ENCODE data around the gene VIPR1.
A peak's percentile ranks its signal among the peaks of the same experiment; 100 is the strongest.

VIPR1 gene, protein sequence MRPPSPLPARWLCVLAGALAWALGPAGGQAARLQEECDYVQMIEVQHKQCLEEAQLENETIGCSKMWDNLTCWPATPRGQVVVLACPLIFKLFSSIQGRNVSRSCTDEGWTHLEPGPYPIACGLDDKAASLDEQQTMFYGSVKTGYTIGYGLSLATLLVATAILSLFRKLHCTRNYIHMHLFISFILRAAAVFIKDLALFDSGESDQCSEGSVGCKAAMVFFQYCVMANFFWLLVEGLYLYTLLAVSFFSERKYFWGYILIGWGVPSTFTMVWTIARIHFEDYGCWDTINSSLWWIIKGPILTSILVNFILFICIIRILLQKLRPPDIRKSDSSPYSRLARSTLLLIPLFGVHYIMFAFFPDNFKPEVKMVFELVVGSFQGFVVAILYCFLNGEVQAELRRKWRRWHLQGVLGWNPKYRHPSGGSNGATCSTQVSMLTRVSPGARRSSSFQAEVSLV

DNA sequence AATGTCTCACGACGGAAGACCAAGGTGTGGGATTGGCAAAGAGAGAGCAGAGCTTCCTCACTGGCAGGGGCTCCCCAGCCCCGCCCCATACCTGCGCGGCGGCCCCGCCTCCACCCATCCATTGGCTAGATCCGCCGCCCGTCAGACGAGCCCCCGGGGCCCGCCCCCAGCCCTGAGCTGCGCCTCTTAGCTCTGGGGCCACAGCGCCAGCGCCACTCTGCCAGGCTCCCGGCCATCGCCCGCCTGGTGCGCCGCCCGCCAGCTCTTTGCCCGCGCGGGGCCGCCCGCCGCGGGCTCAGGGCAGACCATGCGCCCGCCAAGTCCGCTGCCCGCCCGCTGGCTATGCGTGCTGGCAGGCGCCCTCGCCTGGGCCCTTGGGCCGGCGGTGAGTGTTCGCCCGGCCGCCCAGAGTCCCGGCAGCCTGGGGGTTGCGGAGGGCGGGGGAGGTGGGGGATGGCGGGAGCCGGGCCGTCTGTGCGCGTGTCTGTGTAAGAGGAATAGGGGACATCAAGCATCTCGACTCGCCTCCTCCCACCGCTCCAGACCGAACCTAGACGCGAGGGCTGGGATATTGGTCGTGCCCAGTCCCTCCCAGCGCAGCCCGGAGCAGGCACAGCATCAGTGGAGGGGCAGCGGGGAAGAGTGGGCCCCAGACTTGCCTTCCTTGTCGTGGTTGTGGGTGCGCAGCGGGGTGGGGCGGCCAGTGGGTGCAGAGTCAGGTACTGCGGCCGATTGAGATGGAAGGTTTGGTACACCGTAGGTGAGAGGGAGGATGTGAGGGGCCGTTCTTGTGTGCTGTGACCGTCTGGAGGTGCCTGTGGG is at the start of gene VIPR1:
Gene VIPR1 (plus strand): TSS at position 215 of the 822 bp plus-strand sequence. CDS start 93 bp downstream, at position 308.
- DNase-seq, result peak; percentile 68

DNA sequence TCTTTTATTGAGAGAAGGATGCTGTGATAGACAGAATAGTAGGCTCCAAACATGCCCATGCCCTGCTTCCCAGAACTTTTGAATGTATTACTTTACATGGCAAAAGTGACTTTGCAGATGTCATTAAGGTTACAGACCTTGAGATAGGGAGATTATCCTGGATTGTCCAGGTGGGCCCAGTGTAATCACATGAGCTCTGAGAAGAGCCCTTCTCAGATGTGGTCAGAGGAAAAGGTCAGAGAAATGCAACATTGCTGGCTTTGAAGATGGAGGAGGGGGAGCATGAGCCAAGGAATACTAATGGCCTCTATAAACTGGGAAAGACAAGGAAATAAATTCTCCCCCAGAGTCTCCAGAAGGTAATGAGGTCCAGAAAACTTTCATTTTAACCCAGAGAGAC is 46.2 kb upstream of the VIPR1 start:
- no peak for DNase-seq

DNA sequence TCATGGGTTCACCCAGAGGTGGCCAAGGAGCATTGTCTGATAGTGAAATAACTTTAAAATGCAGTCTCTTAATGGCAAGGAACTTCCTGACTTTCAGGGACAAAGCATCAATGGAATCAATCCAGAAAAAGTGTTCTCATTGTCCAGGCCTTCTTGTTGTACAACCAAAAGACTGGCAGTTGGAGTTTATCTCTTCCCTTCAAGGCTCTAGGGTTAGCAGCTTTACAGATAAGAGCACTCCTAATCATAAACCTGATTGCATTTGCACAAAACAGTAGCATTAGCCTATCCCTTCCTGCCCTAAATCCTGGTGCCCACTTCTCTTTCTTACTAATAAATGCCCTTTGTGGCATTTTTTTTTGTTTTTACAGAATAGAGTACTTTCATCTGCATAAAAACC is 43.3 kb upstream of the VIPR1 start:
- no peak for DNase-seq

DNA sequence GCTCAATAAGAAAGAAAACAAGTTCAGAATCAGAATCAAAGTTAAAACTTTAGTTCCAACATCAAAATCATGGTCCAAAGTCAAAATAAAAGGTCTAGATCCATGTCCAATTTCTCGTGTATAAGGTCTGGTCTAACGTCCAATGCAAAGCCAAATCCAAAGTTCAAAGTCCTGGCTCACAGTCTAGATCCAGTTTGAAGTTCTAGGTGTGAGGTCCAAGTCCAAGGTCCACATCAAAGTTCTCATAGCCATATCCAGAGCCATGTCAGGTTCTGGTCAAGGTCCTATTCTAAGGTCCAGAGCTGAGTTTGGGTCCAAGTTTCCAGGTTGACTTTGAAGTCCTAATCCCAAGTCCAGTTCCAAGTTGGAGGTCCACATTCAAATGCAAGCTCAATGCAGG is 40.7 kb upstream of the VIPR1 start:
- no peak for DNase-seq

DNA sequence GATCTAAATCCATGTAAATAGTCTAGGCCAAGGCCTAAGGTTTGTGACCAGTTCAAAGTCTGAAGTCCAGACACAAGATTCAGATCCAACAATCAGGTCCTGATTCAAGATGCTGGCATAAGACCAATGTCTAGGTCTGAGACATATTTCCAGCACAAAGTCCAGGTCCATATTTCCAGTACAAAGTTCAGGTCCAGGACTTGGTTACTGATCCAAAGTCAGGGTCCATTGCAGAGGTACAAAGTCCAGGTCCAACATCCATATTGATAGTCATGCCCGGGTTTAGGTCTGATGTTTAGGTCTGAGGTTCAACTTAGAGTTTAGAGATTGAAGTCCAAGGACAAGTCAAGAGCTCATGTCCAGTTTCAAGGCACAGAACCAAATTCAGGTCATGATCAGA is 39.4 kb upstream of the VIPR1 start:
- DNase-seq, result no peak

DNA sequence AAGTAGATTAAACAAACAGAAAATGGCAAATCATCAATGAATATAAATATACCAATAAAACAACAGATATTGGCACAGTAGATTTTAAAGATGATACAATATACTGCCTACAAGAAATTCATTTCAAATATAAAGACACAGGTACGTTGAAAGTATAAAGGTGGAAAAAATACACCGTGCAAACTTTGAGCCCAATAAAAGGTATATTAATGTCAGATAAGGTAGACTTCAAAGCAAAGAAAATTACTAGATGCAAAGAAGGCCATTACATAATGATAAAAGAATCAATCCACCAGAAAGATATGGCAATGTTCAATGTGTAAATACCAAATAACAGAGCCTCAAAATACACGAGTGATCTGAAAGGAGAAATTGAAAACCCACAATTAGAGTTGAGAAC is 34.3 kb upstream of the VIPR1 start:
- no peak for DNase-seq

DNA sequence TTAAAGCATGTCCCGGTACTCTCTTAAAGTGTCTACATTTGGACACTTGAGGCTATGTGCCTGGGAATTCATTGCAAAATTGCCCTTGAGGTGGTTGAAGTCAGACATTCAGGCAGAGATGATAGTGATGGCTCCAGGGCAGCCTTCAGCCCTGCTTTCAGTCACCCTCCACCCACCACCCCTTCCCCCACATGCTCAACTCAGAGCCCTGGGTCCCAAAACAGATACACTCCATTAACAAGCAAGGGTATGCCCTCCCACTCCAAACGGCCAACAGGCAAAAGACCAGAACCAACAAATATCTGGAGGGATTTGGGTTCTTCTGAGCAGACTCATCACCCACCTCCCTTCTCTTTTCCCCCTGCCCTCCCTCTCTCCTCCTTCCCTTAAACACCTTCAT is 29.9 kb upstream of the VIPR1 start:
- no peak for DNase-seq

DNA sequence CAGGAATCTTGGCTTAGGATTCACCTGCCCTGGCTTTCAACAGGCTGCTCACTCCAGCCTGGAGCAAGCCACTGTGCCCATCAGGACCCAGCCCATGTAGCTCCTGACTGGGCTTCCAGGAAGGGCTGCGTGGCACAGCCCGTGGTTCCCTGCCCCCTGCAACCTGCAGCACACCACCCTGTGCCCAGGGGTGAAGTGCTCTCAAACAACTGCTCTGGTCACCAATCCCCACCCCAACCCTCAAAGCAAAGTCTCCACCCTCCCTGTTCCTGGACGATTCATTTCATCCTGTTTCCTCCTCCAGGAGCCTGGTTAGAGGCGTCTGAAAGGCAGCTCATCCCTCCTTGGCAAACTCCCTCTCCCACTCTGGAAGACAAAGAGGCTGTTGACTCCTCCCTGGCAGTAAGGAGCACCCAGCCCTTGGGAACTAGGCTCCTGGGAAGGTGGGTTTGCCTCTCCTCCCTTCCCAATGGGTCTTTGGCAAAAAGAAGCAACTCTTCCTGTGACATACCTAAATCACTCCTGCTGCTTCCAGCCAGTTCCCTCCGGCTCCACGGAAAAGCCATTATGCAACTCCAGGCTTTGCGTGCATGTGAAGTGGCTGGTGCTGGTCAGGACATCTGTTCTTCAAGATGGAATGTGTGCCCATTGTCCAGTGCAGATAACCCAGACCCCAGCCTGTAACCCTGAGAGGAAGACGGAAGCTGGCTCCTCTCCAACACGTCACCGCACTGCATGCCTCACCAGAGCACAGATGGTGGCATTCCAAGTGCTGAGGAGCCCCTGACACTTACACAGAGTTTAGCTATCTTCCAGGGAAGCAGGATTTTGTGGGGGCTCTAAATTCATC is 29.1 kb upstream of the VIPR1 start:
- no peak for DNase-seq

DNA sequence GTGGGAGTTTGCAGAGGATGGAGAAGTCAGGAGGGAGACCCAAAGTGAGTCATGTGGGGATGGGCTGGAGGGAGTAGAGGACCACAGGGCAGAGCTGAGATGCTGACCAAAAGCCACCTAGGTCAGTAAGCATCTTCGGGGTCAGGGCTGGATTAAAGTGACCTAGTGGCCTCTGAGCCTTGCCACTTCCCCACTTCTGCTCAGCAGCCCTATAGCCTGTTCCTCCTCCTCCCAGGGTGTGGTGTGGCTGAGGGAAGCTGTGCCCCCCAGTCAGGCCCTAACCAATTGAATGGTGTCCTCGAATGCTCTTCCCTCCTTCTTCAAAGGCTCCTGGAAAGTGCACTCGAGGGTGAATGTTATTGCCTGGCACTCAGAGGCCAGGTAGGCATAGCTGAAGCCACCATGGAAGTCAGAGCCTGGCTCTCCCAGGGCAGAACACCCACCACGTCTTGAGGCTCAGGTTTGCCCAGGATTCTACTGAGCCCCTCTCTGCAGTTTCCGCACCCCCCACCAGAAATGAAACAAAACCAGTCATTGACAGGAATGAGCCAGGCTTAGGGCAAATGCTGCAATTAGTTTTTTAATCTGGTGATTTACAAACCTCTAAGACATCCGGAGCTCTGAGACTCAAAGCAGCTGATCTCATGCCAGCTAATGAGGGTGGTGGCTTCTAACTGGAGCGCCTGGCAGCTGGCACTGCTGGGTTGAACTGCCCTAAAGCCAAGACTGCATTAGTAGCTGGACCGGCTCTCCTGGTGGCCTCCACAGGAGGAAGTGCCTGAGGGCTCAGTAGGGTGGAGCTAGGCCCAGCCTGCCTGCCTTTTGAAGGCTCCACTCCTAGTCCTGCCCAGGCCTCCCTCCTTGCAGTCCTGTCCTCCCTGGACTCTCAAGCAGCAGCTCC is 26.0 kb upstream of the VIPR1 start:
- DNase-seq, result no peak

DNA sequence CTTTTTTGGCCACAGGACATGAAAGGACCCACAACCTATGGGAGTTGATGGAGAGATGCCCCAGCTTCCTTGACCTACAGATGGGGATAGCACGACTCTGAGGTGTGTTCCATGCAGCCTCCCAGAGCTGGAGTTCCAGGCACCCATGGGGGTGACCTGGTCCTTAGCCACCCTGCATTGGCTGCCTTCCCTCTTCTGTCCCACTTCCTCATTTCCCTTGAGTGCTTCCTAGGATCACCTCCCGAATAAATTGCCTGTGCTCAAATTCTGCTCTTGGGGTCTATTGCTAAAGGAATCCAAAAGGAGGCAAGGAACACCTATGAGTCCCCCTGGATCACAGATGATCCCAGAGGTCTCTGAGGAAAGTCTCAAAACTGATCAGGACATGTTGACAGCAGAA is 24.7 kb upstream of the VIPR1 start:
- no peak for DNase-seq

DNA sequence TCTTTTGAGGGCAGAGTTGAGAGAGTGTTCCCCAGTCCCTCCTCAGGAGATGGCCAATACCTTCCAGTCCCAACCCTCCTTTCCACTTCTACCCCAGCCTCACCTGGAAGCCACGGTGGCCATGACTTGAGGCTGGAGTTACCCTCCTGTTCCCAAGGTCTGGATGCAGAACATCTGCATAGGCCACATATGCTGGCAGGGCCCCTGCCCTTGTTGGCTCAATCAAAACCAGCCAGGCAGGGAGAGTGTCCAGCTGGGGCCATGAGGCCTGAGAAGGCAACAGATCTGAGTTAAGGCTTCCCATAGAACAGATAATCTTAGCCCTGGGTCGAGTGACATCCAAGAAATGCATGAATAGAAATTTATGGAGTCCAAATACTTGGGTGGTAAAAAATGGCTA is 23.6 kb upstream of the VIPR1 start:
- DNase-seq, result no peak

DNA sequence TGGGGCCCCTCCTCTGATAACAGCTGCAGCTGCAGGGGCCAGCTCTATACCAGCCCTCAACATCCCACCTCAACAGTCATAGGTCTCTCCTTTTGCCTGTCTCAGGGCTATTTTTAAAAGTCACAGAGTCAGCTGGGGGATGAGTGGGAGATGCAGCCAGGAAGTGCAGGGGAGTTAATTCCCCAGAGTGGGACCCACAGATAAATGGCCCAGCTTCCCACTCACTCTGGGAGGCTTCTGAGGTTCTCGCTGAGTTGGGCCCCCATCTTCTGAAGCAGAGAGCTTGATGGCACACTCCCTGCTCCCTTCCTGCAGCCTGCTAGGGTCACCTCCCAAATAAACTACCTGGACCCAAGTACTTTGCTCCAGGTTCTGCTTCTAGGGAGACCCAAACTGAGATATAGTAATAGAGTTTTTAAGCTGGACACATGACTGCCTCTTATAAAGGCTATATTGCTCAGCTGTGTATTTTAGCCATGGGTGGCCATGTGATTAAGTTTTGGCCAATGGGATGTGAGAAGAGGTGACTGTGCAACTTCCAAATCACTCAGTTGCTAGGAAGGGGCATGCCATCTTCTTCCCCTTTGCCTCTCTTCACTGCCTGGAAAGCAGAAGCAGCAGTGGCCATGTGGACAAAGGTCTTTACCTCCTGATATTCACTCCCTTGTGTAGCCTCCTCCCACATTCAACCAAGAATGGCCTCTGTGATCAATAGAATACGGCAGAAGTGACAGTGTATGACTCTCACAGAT is 15.5 kb upstream of the VIPR1 start:
- no peak for DNase-seq

DNA sequence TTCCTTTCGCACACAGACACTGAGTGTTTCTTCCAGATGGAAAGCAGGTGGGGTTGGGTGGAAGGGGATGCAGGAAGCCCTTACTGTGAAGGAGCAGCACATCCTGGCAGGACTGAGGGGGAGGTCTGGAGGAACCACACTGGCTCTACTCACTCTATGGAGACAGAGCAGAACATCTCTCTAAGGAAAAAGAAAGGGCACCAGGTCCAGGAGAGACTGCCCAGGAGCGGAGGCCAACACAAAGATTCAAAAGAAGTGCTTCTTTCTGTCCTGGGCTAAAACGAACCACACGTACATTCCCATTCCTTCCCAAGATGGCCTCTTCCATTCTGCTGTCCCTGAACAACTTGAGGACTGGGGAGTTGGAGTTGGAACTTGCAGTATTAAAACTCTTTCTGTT is 13.8 kb upstream of the VIPR1 start:
- DNase-seq, result no peak

DNA sequence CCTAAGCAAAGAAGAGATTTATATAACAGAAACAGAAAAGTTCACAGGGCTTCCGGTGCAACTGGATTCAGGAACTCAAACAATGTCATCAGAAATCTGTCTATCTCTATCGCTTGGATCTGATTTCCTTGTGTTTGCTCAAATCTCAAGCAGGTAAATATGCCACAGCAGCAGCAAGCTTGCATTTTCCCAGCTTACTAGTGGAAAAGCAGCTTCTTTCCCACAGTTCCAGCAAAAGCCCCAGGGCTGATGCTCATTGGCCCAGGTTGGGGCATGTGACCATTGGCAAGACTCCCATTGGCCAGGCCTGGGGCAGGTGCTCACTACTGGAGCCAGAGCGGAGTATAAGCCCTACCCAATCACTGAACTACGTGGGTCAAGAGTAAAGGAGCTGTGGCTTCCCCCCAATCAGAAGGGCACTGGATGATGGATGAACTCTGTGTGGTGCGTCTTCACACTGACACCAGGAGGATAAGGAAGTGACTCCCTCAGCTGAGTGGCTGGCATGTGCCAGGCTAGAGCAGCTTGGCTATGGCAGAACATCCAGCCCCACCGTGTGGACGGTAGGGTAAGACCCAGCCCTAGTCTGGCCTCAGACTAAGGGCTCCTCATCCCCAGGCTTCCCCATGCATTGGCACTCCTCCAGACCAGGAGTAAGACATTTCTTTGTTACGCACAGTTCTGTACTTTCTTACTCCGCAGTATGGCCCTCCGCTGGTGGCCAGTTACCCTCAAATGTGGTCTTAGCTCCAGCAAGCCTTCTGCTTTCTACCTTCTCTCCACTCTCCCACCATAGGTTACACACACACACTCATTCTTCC is 13.1 kb upstream of the VIPR1 start:
- DNase-seq, result no peak

DNA sequence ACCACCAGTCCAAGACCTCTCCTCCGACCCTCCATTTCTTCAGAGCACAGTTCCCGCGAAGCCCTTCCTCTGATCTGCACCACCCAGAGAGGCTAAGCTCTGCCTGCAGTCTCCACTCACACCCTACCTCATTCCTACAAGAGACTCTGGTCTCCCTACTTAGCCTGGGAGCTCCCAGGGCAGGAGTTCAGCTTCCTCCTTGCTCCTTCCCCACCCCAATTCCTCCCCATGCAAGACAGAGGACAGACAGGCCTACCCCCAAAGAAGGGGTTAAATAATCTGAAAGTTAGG is 12.6 kb upstream of the VIPR1 start:
- DNase-seq, result no peak

DNA sequence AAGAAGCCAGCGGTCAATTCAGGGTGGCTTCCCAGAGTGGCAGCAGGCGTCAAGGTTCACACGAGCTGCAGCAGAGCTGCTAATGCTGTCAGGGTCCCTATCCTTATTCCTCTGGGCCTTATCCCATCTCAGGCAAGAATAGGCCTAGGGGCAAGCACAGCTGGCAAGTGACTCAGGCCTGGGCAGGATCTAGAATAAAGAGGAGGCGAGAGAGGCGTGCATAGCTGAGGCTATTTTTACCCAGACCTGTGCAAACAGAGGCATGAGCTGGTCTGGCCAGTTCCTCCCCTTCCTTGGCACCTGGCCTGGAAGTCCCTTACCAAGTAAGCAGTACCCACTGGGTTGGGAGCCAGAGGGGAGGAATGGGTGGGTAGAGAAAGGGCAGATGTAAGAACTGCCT is 12.2 kb upstream of the VIPR1 start:
- peak; percentile 33 for DNase-seq

DNA sequence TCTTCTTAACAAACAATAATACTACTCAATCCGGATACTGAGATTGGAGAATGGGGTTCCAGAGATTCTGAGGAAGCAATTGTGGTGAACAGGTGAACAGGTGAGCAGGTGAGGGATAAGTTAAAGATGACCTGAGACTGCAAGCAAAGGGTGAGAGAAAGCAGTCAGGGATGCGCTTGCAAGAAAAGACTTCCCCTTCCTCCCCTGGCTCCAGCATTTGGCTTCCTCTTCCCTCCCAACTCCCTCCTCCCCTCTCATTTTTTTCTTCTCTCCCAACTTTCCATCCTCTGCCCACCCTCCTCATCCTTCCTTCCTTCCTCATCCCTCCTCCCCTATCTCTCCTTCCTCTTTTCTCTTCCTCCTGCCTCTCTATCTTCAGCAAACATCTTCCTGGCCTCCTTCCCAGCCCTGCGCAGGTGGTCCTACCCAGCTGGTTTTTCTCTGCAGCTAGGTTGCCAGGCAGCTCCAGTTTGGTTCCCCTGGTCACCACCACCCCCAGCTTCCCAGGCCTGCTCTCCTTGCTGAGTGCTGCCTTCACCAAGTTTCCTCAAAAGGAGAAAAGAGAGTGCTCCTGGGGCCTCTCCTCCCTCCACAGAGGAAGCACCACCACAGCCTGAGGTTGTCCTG is 10.4 kb upstream of the VIPR1 start:
- no peak for DNase-seq

DNA sequence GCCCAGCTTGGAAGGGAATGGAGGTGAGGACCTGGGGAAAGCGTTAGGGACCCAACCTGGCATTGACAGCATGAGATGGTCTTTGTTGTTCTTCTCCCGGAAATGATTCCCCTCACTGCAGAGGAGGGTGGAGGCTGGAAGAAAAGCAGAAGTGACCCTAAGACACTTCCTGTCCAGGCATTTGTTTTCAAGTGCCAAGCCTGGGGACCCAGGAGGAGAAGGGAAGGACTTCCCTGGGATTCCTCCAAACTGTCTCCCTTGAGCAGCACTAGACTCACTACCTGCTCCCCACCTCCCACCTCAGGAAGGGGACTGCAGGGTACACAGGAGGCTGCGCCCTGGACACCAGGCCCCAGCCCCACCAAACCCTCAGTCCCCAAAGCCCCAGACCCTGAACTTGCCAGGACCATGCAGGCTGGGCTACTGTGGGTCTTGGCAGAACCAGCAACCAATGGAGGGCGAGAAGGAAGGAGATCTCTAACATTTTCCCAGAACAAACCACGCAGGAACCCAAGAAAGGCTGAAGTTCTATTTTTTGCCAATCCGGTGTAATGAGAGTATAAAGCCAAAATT is 9.8 kb upstream of the VIPR1 start:
- no peak for DNase-seq

DNA sequence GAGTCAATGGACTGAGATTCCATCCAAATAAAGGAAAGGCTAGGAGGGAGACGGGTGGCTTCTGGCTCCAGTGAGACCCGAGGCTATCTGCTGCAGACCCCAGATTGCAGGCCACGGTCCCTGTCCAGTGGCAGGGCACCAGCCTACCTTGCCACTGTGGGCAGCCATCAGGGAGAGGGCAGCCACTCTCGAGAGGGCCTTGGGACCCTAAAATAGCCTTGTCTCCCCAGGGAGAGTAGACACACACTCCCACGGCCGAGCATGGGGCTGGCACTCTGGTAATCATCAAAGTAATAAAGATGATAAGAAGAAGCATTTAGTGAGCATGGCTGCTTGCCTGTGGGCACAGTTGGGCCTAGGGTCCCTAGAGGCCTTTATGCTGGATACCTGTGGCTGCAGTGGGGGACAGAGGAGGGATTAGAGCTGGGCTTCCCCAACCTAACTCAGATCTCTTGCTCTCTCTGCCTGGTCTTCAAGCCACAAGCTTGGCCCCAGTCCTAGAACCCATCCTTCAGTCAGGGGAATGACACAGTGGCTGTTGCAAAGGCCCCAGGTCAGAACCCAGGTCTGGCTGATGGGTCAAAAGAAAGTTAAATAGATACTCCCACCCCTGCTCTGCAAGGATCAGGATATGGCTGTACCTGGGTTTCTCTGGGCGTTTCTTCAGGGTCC is 9.2 kb upstream of the VIPR1 start:
- DNase-seq, result no peak
